Endothelial cell of umbilical vein (primary cell): ENCODE results near the gene RCOR2. TPM values are rescaled to one million over a fixed set of nuclear protein-coding genes. Genes with fewer than 3 reads are reported as not detected.

Experiments used
- BruUV-seq: library from RNA; stranded (reverse); fragments of 400-500 nt; replicated peaks from 2 replicates; lab custom pipeline; 2021; lab: Mats Ljungman, UMichigan
- CTCF ChIA-PET: fragments of 300-600, 350-600 bp; sonication (Branson Sonifier 250); formaldehyde crosslinking; loops from one replicate; lab custom pipeline; 2021; ENCODE audit warnings: antibody characterized with exemption, inconsistent platforms; lab: Charles Lee
- POLR2A ChIA-PET: fragments of 300-600, 350-600 bp; sonication (Branson Sonifier 250); formaldehyde crosslinking; loops from one replicate; lab custom pipeline; 2021; ENCODE audit warnings: antibody characterized with exemption, inconsistent platforms; lab: Charles Lee
- DNase-seq: peaks from one replicate; pipeline ENCODE4 v3.0.0-alpha.2; 2011; ENCODE audit warnings: low read depth, low spot score
- FAIRE-seq: peaks from 2 replicates; lab custom pipeline; 2011; peaks lifted over from hg19 to GRCh38; lab: Jason Lieb, UNC
- H2AFZ ChIP-seq: 2 replicates; pipeline ENCODE4 v1.6.0; 2012; ENCODE audit warnings: low read depth, low read length, control low read depth, inconsistent platforms
- H3K27ac ChIP-seq: 2 replicates; pipeline ENCODE4 v1.5.1; 2011; ENCODE audit warnings: low read depth, mild to moderate bottlenecking, control low read depth, low read length, moderate library complexity; ENCODE audit not compliant: insufficient read depth
- H3K27me3 ChIP-seq, 2 experiments: 2 replicates each; pipeline versions ENCODE4 v1.6.0 to v1.6.1; 2011; ENCODE audit warnings: low read length in 2 of 2, mixed read lengths in 1 of 2; ENCODE audit not compliant: control insufficient read depth in 2 of 2, insufficient read depth in 2 of 2
- H3K36me3 ChIP-seq, 2 experiments: 2 replicates in 1 of 2; 3 replicates in 1 of 2; pipeline ENCODE4 v1.5.1; 2011; ENCODE audit warnings: low read length in 2 of 2, mild to moderate bottlenecking in 1 of 2, moderate library complexity in 1 of 2; ENCODE audit not compliant: control insufficient read depth in 2 of 2, insufficient read depth in 2 of 2; ENCODE audit errors: extremely low read depth in 1 of 2
- H3K4me1 ChIP-seq: 3 replicates; pipeline ENCODE4 v1.5.1; 2011; ENCODE audit warnings: mild to moderate bottlenecking, low read length; ENCODE audit not compliant: control insufficient read depth, insufficient read depth; ENCODE audit errors: extremely low read depth
- H3K4me2 ChIP-seq: 2 replicates; pipeline ENCODE4 v1.6.1; 2011; ENCODE audit warnings: low read length, control low read depth, mixed read lengths; ENCODE audit not compliant: insufficient read depth
- H3K4me3 ChIP-seq, 3 experiments: fragments of 200-600 bp in 1 of 3; sonication (generic), shearing (Covaris generic) in 1 of 3; replicated peaks in 1 of 3; 2 replicates each; pipeline ENCODE4 v1.5.1; 2011 to 2016; ENCODE audit warnings: control low read depth in 3 of 3, low read length in 3 of 3, mild to moderate bottlenecking in 2 of 3, inconsistent platforms in 1 of 3, low read depth in 1 of 3, moderate library complexity in 1 of 3; ENCODE audit not compliant: insufficient read depth in 1 of 3
- H3K79me2 ChIP-seq: 2 replicates; pipeline ENCODE4 v1.6.0; 2012; ENCODE audit warnings: low read length, inconsistent platforms; ENCODE audit not compliant: control insufficient read depth, insufficient read depth
- H3K9ac ChIP-seq: replicated peaks from 2 replicates; pipeline ENCODE3; 2011; ENCODE audit warnings: low read length, control low read depth; ENCODE audit not compliant: insufficient read depth; ENCODE audit errors: extremely low read depth
- H3K9me1 ChIP-seq: replicated peaks from 3 replicates; pipeline ENCODE4 v1.6.0; 2011; ENCODE audit warnings: mild to moderate bottlenecking, low read length; ENCODE audit not compliant: control insufficient read depth, insufficient read depth; ENCODE audit errors: extremely low read depth
- H3K9me3 ChIP-seq: replicated peaks from 2 replicates; pipeline ENCODE4 v1.5.1; 2012; ENCODE audit warnings: low read length, inconsistent platforms; ENCODE audit not compliant: control insufficient read depth, insufficient read depth
- H4K20me1 ChIP-seq: replicated peaks from 2 replicates; pipeline ENCODE3; 2011; ENCODE audit warnings: mild to moderate bottlenecking, low read length; ENCODE audit not compliant: control insufficient read depth, insufficient read depth; ENCODE audit errors: extremely low read depth
- EZH2 ChIP-seq: IDR thresholded peaks from 2 replicates; pipeline ENCODE4 v1.6.1; 2012; ENCODE audit warnings: borderline replicate concordance, low read depth, mild to moderate bottlenecking, moderate library complexity, low read length, inconsistent platforms; ENCODE audit not compliant: severe bottlenecking
- FOS ChIP-seq: IDR thresholded peaks from 2 replicates; pipeline ENCODE4 v1.6.1; 2011; ENCODE audit warnings: mild to moderate bottlenecking, low read length, moderate library complexity, borderline replicate concordance; ENCODE audit not compliant: insufficient read depth
- GATA2 ChIP-seq: IDR thresholded peaks from 2 replicates; pipeline ENCODE4 v1.7.0; 2011; ENCODE audit warnings: low read depth, mild to moderate bottlenecking, moderate library complexity, mixed read lengths, low read length; ENCODE audit not compliant: insufficient read length, insufficient read depth
- JUN ChIP-seq: IDR thresholded peaks from 2 replicates; pipeline ENCODE4 v1.6.1; 2011; ENCODE audit warnings: borderline replicate concordance, low read depth; ENCODE audit not compliant: insufficient read length, insufficient read depth
- MYC ChIP-seq: IDR thresholded peaks from one replicate; pipeline ENCODE4 v1.6.1; 2011; ENCODE audit warnings: mild to moderate bottlenecking, low read depth, low read length
- POLR2A ChIP-seq: IDR thresholded peaks from 2 replicates; pipeline ENCODE4 v1.6.1; 2012; ENCODE audit warnings: low read depth, mild to moderate bottlenecking, control low read depth, low read length
- POLR2AphosphoS5 ChIP-seq: IDR thresholded peaks from 2 replicates; pipeline ENCODE4 v1.6.1; 2012; ENCODE audit warnings: low read depth, mild to moderate bottlenecking, control low read depth, low read length, moderate library complexity; ENCODE audit not compliant: insufficient read depth
- dilution Hi-C: fragments of 300-500 bp; cut with MboI; formaldehyde crosslinking; loops from one replicate; pipeline ENCODE4 v1.15.0; 2019; ENCODE audit warnings: low sequenced_read_pairs; ENCODE audit not compliant: extremely low pct_ligation_motif_present
- intact Hi-C: fragments of 100-400 bp; cut with micrococcal nuclease; formaldehyde crosslinking; loops from one replicate; pipeline ENCODE4 v1.10.0; 2022
- polyA plus RNA-seq, 4 experiments: library from polyadenylated mRNA; depleted of rRNA in 3 of 4; stranded (reverse) in 3 of 4; unstranded in 1 of 4; fragments of >200 nt; gene quantifications; 2 replicates each; pipeline versions ENCODE4 v1.2.1 to v1.2.3, GENCODE V29; 2011 to 2012; ENCODE audit warnings: missing spikeins in 1 of 4
- total RNA-seq: library from RNA; stranded (reverse); gene quantifications from 2 replicates; pipeline ENCODE4 v1.2.3, GENCODE V29; 2021
- TF ChIP-seq, protein P1 (sequence below): IDR thresholded peaks from 2 replicates; pipeline ENCODE4 v1.6.1; 2011; ENCODE audit not compliant: insufficient read depth, insufficient read length
- TF ChIP-seq, protein P2 (sequence below), 2 donors: IDR thresholded peaks; 1 replicate in 1 of 2; 2 replicates in 1 of 2; pipeline ENCODE4 v1.5.1; 2011; ENCODE audit warnings: low read length in 2 of 2, mild to moderate bottlenecking in 2 of 2, moderate library complexity in 2 of 2, control low read depth in 1 of 2, inconsistent platforms in 1 of 2, low read depth in 1 of 2; ENCODE audit not compliant: insufficient read depth in 1 of 2; ENCODE audit errors: extremely low read depth in 1 of 2

The RCOR2 gene
- total and polyA plus RNA-seq, 2 donors (not counting 3 experiments of a cell fraction or from before 2014, with no cell fraction given), result 0.13 to 0.63 TPM

- Histone ChIP-seq H4K20me1 (no peaks in the 10 kb centered on the region), H3K9me3 (no peaks in the 10 kb centered on the region), H2AFZ (no peak overlapping the region), H3K9me1 (no peaks in the 10 kb centered on the region), H3K79me2 (peaks cover 68% of the 10 kb centered on the region), H3K9ac (no peak overlapping the region), H3K36me3 (peaks cover 0 to 2% of the 10 kb centered on the region in 2 experiments), H3K4me3 (no peak overlapping the region), H3K4me1 (peaks cover 17% of the 10 kb centered on the region), H3K27ac (no peak overlapping the region), H3K4me2 (no peak overlapping the region), H3K27me3 (no peaks in the 10 kb centered on the region)
- dilution Hi-C loops (no loop called here), intact Hi-C loops (no loop called here)
- DNase-seq, result no peak
- TF ChIP-seq MYC (no peak), POLR2A (no peak), POLR2AphosphoS5 (no peak), JUN (no peak), GATA2 (no peak), EZH2 (no peak), FOS (no peak)
- TF ChIP-seq, protein P1, sequence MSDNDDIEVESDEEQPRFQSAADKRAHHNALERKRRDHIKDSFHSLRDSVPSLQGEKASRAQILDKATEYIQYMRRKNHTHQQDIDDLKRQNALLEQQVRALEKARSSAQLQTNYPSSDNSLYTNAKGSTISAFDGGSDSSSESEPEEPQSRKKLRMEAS, result no peak
- TF ChIP-seq, protein P2, sequence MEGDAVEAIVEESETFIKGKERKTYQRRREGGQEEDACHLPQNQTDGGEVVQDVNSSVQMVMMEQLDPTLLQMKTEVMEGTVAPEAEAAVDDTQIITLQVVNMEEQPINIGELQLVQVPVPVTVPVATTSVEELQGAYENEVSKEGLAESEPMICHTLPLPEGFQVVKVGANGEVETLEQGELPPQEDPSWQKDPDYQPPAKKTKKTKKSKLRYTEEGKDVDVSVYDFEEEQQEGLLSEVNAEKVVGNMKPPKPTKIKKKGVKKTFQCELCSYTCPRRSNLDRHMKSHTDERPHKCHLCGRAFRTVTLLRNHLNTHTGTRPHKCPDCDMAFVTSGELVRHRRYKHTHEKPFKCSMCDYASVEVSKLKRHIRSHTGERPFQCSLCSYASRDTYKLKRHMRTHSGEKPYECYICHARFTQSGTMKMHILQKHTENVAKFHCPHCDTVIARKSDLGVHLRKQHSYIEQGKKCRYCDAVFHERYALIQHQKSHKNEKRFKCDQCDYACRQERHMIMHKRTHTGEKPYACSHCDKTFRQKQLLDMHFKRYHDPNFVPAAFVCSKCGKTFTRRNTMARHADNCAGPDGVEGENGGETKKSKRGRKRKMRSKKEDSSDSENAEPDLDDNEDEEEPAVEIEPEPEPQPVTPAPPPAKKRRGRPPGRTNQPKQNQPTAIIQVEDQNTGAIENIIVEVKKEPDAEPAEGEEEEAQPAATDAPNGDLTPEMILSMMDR (IDR thresholded peaks at IDR 0.05; ENCODE audit: extremely low read depth in 1 of 2, insufficient read depth in 1 of 2, low read depth in 1 of 2, low read length in 2 of 2), result no peak
- ChIA-PET CTCF (no interaction called here), POLR2A (interaction anchor here (0.8 kb wide), 1 partner anchor 1037 kb away, joined by 3 read pairs; no protein-coding TSS in a partner anchor)
- no TSS peak for BruUV-seq
- FAIRE-seq, result no peak
Measured at GRCh38 chr11:63869171-63869591, 47.8 kb downstream of the RCOR2 start.
